Fibroblast of villous mesenchyme (primary cell): ENCODE results near the gene ADAM19. TPM values are rescaled to one million over a fixed set of nuclear protein-coding genes. Genes with fewer than 3 reads are reported as not detected.
"Not testable (repeated sequence)": the region's sequence is repeated elsewhere in the genome, so short reads cannot be mapped to it uniquely, and the experiment has no call there.

Experiments used
- DNase-seq: peaks from one replicate; pipeline ENCODE4 v3.0.0-alpha.2; 2010; ENCODE audit warnings: low read depth
- H3K4me3 ChIP-seq: 2 replicates; pipeline ENCODE4 v1.5.1; 2011; ENCODE audit warnings: low read depth, mild to moderate bottlenecking, low read length
- total RNA-seq: library from RNA; depleted of rRNA; stranded (reverse); fragments of >200 nt; gene quantifications from 2 replicates; pipeline ENCODE4 v1.2.3, GENCODE V29; 2012
- TF ChIP-seq, protein P1 (sequence below): IDR thresholded peaks from 2 replicates; pipeline ENCODE4 v1.5.1; 2012; ENCODE audit warnings: low read depth, mild to moderate bottlenecking, low read length; ENCODE audit not compliant: insufficient read depth

The ADAM19 gene
- total RNA-seq, 1 donor: 89.8 TPM

- H3K4me3 ChIP-seq: no peak overlapping the region
- TF ChIP-seq, protein P1, sequence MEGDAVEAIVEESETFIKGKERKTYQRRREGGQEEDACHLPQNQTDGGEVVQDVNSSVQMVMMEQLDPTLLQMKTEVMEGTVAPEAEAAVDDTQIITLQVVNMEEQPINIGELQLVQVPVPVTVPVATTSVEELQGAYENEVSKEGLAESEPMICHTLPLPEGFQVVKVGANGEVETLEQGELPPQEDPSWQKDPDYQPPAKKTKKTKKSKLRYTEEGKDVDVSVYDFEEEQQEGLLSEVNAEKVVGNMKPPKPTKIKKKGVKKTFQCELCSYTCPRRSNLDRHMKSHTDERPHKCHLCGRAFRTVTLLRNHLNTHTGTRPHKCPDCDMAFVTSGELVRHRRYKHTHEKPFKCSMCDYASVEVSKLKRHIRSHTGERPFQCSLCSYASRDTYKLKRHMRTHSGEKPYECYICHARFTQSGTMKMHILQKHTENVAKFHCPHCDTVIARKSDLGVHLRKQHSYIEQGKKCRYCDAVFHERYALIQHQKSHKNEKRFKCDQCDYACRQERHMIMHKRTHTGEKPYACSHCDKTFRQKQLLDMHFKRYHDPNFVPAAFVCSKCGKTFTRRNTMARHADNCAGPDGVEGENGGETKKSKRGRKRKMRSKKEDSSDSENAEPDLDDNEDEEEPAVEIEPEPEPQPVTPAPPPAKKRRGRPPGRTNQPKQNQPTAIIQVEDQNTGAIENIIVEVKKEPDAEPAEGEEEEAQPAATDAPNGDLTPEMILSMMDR: no peak
- no peak for DNase-seq
Measured at GRCh38 chr5:157491471-157491995, 84.0 kb downstream of the ADAM19 start.

DNA sequence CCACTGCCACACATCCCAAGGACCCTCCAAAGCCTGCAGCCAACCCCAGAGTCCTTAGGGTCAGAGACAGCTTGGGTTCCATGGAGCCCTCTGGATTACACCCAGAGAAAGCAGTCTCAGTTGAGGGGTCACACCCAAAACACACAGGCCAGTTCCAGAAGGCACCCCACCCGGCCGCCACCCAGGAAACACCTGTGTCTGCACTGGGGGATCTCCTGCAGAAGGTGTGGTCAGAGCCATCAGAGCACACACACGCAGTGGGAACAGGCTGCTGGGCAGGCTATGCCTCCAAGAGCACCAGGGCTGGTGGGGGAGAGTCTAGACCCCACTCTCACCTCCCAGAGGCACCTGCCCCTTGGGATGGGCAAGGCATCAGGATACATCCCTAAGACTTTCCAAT, 88.2 kb downstream of the ADAM19 start:
- no peak overlapping the region for H3K4me3 ChIP-seq
- TF ChIP-seq, protein P1: no peak
- DNase-seq: no peak

GRCh38 chr5:157486861-157487260, 88.7 kb downstream of the ADAM19 start:
- DNase-seq: no peak
- TF ChIP-seq, protein P1: no peak
- H3K4me3 ChIP-seq: no peak overlapping the region

DNA sequence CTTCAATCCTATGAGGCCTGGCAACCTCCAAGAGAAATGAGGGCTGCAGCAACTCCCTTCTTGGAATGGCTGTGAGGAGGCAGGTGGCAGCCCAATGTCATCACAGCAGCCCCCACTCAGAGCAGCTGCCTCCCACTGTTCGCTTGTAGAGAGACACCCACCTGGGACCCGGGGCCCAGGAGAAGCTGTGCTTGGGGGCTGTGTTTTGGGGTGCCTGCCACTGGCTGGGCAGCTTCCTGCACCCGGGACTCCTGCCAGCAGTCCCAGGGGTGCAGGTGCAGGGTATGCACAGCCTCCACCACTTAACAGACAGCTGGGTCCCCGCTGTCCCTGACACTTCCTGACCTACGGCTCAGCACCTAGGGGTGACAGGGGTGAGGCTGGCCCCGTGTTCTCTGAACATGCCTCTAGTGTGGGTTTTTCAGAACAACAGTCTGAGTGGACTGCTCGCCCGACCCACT, 89.3 kb downstream of the ADAM19 start:
- TF ChIP-seq, protein P1: no peak
- no peak overlapping the region for H3K4me3 ChIP-seq
- no peak for DNase-seq

- no peak for DNase-seq
- TF ChIP-seq, protein P1: no peak
- H3K4me3 ChIP-seq: no peak overlapping the region
Measured at GRCh38 chr5:157485811-157486210, 89.8 kb downstream of the ADAM19 start.

- TF ChIP-seq, protein P1: no peak
Measured at GRCh38 chr5:157485340-157485739, 90.2 kb downstream of the ADAM19 start.

DNA sequence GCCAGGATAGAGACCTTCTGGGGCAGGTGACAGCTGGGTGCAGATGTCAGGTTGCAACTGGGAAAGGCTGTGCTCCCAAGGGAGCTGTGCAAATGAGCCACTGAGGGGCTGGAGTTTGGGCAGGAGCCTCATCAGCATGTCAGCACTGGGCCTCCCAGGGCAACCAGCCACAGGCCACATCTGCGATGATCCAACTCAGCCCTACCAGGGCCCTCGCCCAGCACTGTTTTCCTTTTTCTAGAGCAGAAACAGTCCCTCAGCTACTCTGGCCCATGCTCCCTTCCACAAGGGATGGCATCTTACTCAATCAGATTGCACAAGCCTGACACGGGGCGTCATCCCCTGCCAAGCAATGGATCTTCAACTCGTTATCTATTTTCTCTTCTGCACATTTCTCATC, 90.8 kb downstream of the ADAM19 start:
- DNase-seq: peak; percentile 72
- no peak overlapping the region for H3K4me3 ChIP-seq
- TF ChIP-seq, protein P1: no peak

More at GRCh38 chr5:157485340-157485739, 90.2 kb downstream of the ADAM19 start:
- DNase-seq: no peak
- no peak overlapping the region for H3K4me3 ChIP-seq

DNA sequence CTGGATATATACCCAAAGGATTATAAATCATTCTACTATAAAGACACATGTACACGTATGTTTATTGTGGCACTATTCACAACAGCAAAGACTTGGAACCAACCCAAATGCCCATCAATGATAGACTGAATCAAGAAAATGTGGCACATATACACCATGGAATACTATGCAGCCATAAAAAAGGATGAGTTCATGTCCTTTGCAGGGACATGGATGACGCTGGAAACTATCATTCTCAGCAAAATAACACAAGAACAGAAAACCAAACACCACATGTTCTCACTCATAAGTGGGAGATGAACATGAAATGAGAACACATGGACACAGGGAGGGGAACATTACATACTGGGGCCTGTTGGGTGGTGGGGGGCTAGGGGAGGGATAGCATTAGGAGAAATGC, 92.9 kb downstream of the ADAM19 start:
- H3K4me3 ChIP-seq, DNase-seq: not testable (repeated sequence)
